SK-N-SH (cell line): ENCODE results near the gene TXNDC8.

Source experiments
- CTCF ChIP-seq: fragments of 200-600 bp; sonication (generic); IDR thresholded peaks from 2 replicates; pipeline ENCODE4 v1.6.1; 2017; ENCODE audit warnings: antibody characterized with exemption, mild to moderate bottlenecking, moderate library complexity
- EP300 ChIP-seq, 2 experiments: IDR thresholded peaks; 2 replicates each; pipeline versions ENCODE4 v1.4.0 to v1.6.1; 2012; ENCODE audit warnings: borderline replicate concordance in 1 of 2, low read depth in 1 of 2, low read length in 1 of 2
- EZH2phosphoT487 ChIP-seq: fragments of 200-600 bp; sonication (generic); IDR thresholded peaks from 2 replicates; pipeline ENCODE4 v1.6.1; 2017; ENCODE audit warnings: low read depth, mixed run types, mild to moderate bottlenecking, antibody characterized with exemption, moderate library complexity, borderline replicate concordance
- POLR2AphosphoS5 ChIP-seq: IDR thresholded peaks from 2 replicates; pipeline ENCODE4 v1.6.1; 2012; ENCODE audit warnings: low read depth, low read length
- RFX5 ChIP-seq: IDR thresholded peaks from 2 replicates; pipeline ENCODE4 v1.6.1; 2012; ENCODE audit warnings: mild to moderate bottlenecking, improper control_type of control experiment, low read length
- RXRA ChIP-seq: IDR thresholded peaks from 2 replicates; pipeline ENCODE4 v1.4.0; 2012; ENCODE audit warnings: low read depth, mild to moderate bottlenecking, borderline replicate concordance
- YY1 ChIP-seq: IDR thresholded peaks from 2 replicates; pipeline ENCODE4 v1.4.0; 2012; ENCODE audit warnings: low read depth, mild to moderate bottlenecking

- TF ChIP-seq CTCF (no peak), RXRA (no peak), YY1 (no peak), RFX5 (no peak), EP300 (IDR thresholded peaks at IDR 0.05; ENCODE audit: borderline replicate concordance in 1 of 2, low read depth in 1 of 2, low read length in 1 of 2) (no peak), EZH2phosphoT487 (no peak), POLR2AphosphoS5 (no peak)
These were observed 80.4 kb downstream of the TXNDC8 start for GRCh38 chr9:110257097-110257841.
